Body of pancreas (tissue), 4 donors: Measurements from ENCODE around the gene FIG4.

Experiments
- POLR2A ChIP-seq, 3 donors: fragments of 450-650 bp; IDR thresholded peaks; one replicate each; pipeline ENCODE4 v1.6.1; 2016; ENCODE audit warnings: antibody characterized with exemption in 3 of 3, mild to moderate bottlenecking in 2 of 3
- TF ChIP-seq, protein P1 (sequence below), 7 experiments: fragments of 450-650 bp in 4 of 7; fragments of 200-600 bp in 3 of 7; sonication (generic) in 3 of 7; IDR thresholded peaks; one replicate each; pipeline ENCODE4 v1.5.1; 2016 to 2019; ENCODE audit warnings: antibody characterized with exemption in 7 of 7

DNA sequence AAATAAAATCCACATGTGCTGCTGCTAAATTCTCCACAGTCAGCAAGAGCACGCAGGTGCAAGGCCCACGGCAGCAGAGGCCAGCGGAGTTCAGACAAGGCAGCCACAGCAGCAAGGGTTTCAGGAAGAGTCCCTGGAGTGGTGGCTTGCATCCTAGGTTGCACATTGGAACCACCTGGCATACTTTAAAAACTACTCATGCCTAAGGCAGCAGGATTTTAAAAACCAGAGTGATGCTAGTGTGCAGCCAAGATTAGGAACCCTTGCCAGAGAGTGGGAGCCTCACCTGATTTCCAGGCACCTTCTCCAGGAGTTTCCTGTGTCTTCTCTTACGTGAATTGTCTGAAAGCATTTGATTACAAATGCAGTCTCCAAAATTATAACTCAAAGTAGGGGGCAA, 183.0 kb downstream of the FIG4 start:
- TF ChIP-seq, protein P1, sequence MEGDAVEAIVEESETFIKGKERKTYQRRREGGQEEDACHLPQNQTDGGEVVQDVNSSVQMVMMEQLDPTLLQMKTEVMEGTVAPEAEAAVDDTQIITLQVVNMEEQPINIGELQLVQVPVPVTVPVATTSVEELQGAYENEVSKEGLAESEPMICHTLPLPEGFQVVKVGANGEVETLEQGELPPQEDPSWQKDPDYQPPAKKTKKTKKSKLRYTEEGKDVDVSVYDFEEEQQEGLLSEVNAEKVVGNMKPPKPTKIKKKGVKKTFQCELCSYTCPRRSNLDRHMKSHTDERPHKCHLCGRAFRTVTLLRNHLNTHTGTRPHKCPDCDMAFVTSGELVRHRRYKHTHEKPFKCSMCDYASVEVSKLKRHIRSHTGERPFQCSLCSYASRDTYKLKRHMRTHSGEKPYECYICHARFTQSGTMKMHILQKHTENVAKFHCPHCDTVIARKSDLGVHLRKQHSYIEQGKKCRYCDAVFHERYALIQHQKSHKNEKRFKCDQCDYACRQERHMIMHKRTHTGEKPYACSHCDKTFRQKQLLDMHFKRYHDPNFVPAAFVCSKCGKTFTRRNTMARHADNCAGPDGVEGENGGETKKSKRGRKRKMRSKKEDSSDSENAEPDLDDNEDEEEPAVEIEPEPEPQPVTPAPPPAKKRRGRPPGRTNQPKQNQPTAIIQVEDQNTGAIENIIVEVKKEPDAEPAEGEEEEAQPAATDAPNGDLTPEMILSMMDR (IDR thresholded peaks at IDR 0.05), result no peak
- TF ChIP-seq POLR2A (IDR thresholded peaks at IDR 0.05), result no peak
